Renal cortical epithelial cell (primary cell): ENCODE measurements around the gene IL1R2. TPM values are rescaled to one million over a fixed set of nuclear protein-coding genes. Genes with fewer than 3 reads are reported as not detected.
"Not testable (repeated sequence)": the region's sequence is repeated elsewhere in the genome, so short reads cannot be mapped to it uniquely, and the experiment has no call there.

Source experiments
- DNase-seq: peaks from one replicate; pipeline ENCODE4 v3.0.0-alpha.2; 2011; ENCODE audit warnings: low read depth
- total RNA-seq: library from RNA; depleted of rRNA; stranded (reverse); fragments of >200 nt; gene quantifications from 2 replicates; pipeline ENCODE4 v1.2.3, GENCODE V29; 2014

IL1R2 gene
- total RNA-seq, 1 donor from 2014 or later = 0.89 TPM

DNA sequence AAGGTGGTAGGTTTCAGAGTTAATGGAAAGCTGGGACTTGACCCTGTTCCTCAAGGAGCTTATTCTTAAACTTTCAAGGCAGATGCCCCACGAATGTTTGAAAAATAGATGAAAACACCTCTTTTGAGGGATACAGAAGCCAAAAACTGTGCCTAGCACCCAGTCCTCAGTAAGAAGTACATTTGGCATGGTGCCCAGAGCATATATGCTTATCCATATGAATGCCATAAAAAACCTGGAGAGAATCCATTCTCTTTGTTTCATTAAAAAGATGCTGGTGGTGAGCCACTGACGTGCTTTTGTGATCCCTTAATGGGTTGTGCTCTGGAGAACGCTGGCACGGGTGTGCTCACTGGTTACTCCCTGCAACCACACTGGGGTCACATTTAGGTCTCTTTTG lies 69.0 kb downstream of the IL1R2 start:
- no peak for DNase-seq

GRCh38 chr2:102061286-102061699 lies 69.5 kb downstream of the IL1R2 start:
- DNase-seq = no peak

GRCh38 chr2:102061962-102062795 lies 70.4 kb downstream of the IL1R2 start:
- peak; percentile 71 for DNase-seq

- DNase-seq = no peak
Measured at GRCh38 chr2:102062802-102063201, 71.0 kb downstream of the IL1R2 start.

DNA sequence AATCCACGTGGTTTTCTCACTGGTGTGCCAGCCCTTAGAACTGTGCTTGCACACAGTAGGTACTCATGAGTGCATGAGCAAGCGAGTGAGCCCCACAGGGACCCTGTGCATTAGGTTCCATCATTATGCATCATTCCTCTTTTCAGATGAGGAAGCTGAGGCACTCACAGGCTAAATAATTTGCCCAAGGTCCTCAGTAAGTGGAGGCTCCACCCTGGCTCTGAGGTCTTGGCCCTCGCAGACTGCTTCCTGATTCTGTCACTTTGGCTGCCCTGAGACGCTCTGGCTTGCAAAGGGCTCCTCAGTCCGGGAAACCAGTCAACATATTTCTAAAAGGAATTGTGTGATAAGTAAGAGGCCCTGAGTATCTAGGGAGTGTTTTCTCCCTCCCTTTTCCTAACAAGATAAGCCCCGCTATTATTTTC lies 71.7 kb downstream of the IL1R2 start:
- no peak for DNase-seq

- peak; percentile 97 for DNase-seq
Measured at GRCh38 chr2:102063941-102064678, 72.3 kb downstream of the IL1R2 start.

DNA sequence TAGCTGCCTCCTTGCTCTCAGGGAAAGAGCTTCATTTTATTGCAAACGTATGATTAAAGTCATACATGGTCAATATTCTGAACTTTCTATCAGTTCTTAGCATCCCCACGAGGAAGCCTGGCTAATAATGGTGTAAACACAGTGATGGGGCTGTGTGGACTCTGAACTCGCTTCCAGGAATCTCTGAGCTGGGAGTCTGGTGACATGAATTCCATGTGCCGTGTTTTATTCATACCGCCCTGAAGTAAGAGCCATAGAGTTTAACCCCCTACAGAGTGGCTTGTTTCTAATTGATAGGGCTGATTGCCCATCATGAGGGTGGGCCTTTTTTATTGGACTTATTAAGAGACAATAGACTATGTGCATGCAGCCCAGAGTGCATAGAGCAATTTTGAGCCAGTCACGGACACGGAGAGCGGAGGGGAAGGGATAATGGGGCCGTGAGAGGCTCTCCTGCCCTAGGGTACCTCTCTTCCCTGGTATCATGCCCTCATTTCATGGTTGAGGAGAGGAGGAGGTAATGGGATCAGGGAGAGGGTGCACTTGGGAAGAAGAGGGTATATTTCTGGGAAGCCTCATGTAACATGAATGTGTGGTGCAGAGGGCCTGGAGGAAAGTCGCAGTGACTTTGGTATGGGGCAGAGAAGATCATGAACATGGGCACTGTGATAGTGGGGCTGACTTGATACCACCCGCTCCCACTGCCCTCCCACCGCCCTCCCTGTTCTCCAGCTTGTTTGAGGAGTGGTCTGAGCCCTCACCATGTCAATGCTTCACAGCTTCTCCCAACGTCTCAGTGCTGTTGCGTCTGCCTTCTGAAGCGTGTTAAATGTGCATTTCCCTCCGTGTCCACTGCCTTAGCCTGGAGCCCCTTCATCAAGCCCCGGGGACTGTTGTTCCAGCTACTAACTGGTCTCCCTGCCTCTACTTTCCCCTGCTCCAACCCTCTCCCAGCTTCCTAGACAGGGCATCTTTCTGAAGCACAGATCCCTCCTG lies 73.2 kb downstream of the IL1R2 start:
- DNase-seq = peak; percentile 53

- peak; percentile 85 for DNase-seq
Measured at GRCh38 chr2:102065675-102066252, 74.0 kb downstream of the IL1R2 start.

- DNase-seq = no peak
Measured at GRCh38 chr2:102066554-102066953, 74.8 kb downstream of the IL1R2 start.

GRCh38 chr2:102068126-102068525 lies 76.4 kb downstream of the IL1R2 start:
- not testable (repeated sequence) for DNase-seq

DNA sequence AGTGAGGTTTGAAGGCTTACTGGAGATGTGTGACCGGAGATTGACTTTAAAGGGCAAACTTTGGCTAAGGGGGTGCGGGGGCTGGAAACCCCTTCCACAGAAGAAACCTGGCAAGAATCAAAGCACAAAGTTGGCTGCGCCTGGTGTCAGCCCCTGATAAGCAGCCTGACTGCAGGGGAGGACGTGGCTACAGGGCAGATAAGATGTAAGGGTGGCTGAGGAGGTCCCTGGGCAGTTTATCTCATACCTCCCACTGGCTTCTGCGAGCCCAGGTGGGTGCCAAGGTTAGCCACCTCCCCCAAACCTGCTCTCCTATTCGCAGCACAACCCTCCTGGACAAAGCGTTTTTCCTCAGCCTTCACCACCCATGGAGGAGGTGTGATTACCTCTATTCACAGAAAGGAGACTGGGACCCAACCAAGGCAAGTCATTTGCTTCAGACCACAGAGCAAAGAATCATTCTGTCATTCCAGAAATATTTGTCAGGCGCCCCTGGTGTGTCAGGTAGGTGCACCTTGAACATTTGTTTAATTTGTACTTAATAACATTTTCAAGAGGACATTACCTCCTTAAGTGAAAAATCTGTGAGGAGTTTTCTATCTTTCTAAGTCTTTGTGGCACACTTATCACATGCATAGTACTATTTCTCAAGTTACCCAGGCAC lies 77.7 kb downstream of the IL1R2 start:
- no peak for DNase-seq

GRCh38 chr2:102070058-102070642 lies 78.4 kb downstream of the IL1R2 start:
- peak; percentile 40 for DNase-seq

- DNase-seq = no peak
Measured at GRCh38 chr2:102072741-102073140, 81.0 kb downstream of the IL1R2 start.

DNA sequence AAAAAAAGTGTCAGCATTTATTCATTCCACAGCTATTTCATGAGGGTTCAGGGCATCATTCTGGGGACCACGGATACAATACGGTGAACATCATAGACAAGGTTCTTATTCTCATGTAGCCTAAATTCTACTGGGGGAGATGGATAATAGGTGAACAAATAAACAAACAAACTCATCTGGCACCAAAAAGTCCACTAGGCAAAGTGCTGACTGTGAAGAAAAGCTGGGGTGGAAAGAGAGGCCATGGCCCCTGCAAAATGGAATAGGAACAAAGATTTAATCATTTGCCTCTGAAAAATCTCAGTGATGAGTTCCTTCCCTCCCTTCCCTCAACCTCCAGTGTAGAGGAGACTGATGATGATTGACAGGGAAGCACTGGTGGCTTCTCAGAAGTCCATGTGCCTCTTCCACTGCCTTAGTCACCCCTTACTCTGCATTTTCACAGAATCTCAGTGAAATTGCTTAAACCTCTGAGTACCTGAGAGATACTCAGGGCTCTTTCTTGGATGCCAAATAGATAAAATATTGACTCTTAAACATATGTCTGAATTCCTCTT lies 81.5 kb downstream of the IL1R2 start:
- no peak for DNase-seq

DNA sequence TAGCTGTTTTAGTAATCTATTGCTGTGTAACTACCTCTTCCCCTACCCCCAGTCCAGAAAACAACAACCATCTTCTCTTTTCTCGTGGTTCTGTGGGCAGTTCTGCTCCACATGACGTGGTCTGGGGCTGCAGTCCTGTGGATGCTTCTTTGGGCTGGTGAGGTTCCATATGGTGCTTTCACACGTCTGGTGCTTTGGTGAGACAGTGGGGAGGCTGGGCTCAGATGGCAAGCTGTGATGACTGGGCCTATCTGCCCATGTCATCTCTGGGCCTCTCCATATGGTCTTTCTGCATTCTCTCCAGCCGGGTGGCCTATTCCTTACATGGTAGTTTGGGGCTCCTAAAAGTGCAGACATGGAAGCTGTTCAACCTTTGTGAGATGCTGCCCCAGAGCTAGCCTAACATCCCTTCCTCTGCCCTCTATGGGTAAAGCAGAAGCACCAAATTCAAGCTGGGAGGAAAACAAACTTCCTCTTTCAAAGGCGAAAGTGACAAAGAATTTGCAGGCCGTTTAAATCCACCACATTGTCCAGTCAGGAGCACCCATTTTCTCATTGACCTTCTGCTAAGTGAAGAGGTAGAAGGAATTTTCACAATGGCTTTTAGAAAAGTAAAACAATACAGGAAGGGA lies 82.5 kb downstream of the IL1R2 start:
- no peak for DNase-seq

DNA sequence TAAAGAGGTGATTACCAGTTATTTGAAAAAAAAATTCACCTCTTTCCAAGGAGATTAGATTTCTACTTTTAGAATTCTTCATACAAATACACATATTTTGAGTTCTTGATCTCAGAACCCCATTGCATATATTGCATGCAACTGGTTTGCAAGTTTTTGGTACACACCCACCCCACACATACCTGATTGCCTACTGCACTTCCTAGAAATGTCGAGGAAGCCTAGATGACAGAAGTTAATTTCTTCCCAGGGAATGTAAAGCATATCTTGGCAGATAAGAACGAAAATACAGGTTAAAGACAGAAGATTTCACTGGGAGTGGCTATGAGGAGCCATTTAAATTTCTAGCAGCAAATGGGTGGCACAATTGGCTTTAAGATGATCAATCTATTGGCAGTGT lies 83.7 kb downstream of the IL1R2 start:
- no peak for DNase-seq

- no peak for DNase-seq
Measured at GRCh38 chr2:102076512-102076911, 84.8 kb downstream of the IL1R2 start.
